ENCODE data around the gene TM9SF4.
"Not testable (repeated sequence)": the region's sequence is repeated elsewhere in the genome, so short reads cannot be mapped to it uniquely, and the experiment has no call there.

The TM9SF4 gene

DNA sequence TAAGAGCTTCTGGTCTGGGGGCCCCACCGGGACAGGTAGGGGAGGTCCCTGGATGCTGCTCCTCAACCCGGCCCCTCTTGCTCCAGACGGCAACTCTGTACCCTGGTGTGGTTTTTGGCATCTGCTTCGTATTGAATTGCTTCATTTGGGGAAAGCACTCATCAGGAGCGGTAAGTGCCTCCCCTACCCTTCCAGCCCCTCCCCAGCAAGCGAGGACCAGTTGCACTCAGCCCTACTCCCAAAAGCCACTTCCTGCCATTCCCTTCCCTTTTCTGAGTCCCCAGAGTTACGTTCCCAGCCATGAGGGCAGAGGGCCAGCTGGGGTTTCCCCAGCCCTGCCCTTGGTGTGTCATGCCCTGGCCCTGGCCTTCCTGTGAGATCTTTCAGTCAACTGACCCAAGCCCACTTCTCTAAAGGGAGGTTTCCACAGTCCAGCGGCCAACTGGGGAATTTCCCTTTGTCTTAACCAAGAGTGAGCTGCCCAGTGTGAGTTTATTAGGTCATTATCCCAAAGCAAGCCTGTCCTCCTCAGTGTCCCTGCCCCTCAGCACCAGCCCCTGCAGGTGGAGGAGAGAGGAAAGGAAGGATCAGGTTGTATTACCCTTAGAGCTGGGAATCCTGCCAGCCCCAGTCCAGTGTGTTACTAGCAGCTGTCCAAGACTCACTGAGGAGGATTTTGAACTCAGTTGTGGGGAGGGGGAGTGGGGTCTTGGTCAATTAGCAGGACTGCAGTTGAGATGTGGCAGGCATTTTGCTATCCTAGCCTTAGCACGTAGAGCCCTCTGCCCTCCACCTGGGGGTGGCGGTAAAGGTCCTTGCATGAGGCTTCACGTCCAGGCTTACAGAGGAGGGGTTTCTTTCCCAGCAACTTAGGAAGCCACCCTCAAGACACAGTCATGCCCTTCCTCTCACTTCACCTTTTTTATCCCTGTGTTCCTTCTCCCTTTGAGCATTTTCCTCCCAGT is 45.8 kb downstream of the TM9SF4 start:
- peak; percentile 92 for DNase-seq (ENCODE audit: low read depth)

DNA sequence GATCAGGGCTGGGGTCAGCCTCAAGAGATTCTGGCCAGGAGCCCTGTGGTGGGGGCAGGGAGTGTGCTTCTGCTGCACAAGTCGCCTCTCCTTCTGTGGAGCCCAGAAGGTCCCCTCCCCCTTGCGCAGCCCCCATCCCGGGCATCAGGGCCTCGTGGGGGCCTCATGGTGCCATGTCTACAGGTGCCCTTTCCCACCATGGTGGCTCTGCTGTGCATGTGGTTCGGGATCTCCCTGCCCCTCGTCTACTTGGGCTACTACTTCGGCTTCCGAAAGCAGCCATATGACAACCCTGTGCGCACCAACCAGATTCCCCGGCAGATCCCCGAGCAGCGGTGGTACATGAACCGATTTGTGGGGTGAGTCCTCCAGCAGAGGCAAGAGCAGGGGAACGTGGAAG is 48.1 kb downstream of the TM9SF4 start:
- DNase-seq (ENCODE audit: low read depth), result no peak

DNA sequence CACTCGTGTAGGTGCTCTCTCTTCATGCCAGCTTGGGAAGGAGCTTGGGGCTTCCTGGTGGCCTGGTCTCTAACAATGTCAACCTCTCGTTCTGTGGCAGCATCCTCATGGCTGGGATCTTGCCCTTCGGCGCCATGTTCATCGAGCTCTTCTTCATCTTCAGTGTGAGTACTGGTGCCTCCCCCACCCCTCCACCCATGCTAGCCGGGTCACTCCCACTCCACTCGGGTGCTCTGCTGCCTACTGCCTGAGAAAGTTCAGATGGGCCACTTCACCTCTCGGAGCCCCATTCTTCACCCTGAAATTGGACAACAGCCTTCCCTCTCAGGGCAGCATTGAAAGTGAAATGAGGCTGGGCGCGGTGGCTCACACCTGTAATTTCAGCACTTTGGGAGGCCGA is 48.8 kb downstream of the TM9SF4 start:
- no peak for DNase-seq (ENCODE audit: low read depth)

DNA sequence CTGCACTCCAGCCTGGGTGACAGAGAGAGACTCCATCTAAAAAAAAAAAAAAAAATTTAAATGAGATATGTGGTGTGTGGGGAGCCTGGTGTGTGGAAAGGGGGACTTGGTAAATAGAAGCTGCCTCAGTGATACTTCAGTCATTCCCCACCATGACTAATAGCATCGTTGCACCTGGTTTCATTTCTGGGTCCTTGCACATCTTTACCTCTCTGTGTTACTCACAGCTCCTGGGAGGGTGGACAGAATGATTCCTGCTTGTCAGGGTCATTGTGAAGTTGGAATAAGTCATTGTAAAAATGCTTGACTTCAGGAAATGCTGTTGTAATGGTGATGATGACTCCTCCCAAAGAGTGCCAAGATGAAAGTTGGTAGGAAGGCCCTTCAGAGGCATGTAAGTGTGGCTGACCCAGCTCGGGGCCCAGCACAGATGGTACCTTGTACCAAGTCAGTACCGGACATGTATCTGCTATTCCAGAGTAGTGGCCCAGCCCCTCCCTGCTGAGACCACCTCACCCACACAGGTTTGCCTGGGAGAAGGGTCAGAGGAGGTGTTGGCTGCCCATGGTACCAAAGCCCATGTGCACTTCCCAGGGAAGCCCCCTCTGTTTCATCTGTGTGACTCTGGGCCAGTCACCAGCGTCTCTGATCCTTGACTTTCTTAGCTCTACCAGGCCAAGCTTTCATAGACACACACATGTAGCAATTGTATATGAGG is 49.6 kb downstream of the TM9SF4 start:
- DNase-seq (ENCODE audit: low read depth), result no peak

DNA sequence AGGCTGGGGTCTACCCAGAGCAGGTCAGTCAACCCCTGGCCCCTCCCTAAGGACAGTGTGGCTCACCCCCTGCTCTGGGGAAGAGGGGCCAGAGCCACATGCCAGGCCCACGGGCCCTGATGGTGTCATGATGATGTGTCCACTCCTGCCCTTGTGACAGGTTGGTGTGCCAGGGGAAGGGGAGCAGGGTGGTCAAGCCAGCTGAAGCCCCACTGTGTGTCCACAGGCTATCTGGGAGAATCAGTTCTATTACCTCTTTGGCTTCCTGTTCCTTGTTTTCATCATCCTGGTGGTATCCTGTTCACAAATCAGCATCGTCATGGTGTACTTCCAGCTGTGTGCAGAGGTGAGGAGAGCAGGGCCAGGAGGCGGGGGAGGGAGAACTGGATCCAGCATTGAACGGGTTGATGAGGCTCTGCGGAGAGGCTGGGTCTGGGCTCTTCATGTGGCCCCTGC is 50.3 kb downstream of the TM9SF4 start:
- no peak for DNase-seq (ENCODE audit: low read depth)

DNA sequence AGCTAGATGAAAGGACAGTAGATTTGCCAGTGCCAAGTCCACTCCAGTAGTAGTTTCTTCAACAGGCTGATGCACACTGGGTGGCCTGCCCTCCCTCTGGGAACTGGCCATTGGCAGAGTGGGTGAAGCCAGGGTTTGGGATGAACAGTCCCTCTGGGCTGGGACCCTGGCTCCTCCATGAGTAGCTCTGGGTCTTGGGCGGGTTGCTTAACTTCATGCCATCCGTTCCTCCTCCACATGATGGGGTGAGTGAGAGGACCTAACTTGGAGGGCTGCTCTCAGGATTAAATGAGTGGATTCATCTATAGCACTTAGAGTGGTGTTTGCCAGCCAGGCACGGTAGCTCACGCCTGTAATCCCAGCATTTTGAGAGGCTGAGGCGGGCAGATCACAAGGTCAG is 50.8 kb downstream of the TM9SF4 start:
- no peak for DNase-seq (ENCODE audit: low read depth)

DNA sequence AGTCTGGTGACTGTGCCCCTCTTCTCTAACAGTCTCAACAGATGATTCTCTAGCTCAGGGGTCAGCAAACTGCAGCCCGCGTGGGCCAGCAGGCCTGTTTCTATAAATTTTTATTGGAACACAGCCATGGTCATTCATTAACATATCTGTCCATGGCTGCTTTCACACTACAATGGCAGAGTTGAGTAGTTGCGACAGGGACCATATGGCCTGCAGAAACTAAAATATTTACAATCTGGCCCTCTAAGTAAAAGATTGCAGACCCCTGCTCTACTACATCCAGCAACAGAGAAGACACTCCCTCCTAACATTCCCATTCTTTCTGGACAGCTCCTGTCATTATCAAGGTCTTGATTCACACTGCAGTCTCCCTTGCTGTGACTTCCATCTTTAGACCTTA is 52.8 kb downstream of the TM9SF4 start:
- no peak for DNase-seq (ENCODE audit: low read depth)

DNA sequence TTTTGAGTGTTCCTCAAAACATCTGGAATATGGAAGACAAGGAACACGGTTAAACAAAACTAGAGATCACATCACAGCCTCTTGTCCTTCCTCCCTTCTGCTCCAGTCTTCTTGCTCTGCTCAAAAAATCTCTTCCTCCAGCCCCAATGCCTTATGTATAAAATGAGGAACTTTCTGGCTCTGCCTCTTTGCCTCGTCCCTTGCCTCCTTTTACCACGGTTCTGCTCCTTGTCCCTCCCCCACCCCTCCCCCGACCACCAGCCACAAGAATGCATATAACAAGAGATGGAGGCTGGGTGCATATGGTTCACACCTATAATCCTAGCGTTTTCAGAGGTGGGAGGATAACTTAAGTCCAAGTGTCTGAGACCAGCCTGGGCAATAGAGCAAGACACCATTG is 54.4 kb downstream of the TM9SF4 start:
- no peak for DNase-seq (ENCODE audit: low read depth)

DNA sequence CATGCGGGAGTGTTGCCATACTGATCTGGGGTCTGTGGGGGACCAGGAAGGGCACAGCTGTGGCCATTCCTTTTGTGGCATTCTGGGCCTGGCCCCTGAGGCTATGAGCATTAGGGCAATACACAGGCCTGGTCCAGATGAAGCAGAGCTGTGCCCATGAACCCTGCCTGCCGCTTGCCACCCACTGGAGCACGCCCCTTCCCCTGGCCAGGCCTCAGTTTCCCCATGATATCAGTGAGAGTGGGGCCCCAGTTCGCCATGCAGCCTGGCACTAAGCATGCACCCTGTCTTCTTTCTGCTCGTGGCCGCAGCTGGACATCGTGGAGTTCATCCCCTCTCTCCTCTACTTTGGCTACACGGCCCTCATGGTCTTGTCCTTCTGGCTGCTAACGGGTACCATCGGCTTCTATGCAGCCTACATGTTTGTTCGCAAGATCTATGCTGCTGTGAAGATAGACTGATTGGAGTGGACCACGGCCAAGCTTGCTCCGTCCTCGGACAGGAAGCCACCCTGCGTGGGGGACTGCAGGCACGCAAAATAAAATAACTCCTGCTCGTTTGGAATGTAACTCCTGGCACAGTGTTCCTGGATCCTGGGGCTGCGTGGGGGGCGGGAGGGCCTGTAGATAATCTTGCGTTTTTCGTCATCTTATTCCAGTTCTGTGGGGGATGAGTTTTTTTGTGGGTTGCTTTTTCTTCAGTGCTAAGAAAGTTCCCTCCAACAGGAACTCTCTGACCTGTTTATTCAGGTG is 55.6 kb downstream of the TM9SF4 start:
- no peak for DNase-seq (ENCODE audit: low read depth)

DNA sequence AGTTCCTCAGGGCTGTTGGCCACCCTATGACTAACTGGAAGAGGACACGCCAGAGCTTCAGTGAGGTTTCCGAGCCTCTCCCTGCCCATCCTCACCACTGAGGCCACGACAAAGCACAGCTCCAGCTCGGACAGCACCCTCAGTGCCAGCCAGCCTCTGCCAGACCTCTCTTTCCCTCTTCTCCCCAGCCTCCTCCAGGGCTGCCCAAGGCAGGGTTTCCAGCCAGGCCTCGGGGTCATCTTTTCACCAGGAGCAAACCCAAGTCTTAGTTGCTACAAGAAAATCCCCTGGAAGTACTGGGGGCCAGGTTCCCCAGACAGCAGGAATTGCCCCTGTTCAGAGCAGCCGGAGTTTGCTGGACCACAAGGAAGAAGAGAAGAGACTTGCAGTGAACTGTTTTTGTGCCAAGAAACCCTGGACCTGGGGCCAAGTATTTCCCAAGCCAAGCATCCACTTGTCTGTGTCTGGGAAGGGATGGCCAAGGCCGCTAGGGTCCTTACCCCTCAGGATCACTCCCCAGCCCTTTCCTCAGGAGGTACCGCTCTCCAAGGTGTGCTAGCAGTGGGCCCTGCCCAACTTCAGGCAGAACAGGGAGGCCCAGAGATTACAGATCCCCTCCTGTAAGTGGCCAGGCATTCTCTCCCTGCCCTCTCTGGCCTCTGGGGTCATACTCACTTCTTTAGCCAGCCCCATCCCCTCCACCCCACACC is 56.5 kb downstream of the TM9SF4 start:
- no peak for DNase-seq (ENCODE audit: low read depth)

DNA sequence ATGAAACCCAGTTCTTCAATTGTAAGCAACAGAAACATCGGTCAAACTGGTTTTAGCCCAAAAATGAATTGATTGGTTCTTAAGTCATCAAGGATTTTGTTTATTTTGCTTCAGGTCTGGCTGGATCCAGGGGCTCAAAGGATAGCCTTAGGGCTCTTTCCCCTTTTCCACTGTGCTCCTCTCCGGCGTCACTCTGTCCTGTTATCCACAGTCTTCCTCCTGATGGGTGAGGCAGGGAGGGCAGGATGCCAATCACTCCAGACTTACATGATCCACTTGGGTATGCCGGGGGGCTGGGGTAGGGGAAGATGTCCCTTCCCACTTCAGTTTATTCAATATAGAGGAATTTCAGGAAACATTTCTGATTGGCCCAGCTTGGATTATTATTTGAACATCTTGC is 58.0 kb downstream of the TM9SF4 start:
- no peak for DNase-seq (ENCODE audit: low read depth)

DNA sequence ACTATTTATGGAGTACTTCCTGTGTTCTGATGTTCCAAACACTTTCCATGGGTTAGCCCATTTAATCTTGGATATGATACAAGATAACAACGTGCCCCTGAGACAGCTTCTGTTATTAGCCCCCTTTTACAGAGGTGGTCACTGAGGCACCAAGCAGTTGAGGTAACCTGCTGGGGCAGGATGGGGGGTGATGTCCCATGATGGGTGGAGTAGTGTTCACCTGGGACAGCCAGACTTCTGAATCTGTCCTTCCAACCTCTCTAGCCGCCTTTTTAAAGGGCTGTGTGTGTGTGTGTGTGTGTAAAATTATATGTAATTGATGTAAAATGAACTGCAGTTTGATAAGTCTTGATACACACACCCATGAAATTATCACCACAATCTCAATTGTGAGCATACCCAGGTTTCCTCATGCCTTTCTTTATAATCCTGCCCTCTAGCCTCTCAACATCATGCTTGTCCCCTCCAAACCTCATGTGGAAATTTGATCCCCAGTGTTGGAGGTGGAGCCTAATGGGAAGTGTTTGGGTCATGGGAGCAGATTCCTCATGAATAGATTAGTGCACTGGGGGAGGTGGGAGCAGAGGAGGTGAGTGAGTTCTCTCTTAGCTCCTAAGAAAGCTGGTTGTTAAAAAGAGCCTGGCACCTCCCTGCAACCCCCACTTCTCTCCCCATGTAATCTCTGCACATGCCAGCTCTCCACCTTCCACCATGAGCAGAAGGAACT is 58.8 kb downstream of the TM9SF4 start:
- peak; percentile 21 for DNase-seq (ENCODE audit: low read depth)

DNA sequence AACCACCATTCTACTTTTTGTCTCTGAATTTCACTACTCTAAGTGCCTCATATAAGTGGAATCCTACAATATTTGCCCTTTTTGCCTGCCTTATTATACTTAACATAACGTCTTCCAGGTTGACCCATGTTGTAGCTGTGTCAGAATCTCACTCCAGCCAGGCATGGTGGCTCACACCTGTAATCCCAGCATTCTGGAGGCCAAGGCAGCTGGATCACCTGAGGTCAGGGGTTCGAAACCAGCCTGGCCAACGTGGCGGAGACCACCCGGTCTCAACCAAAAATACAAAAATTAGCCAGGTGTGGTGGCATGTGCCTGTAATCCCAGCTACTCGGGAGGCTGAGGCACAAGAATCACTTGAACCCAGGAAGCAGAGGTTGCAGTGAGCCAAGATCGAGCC is 68.2 kb downstream of the TM9SF4 start:
- DNase-seq (ENCODE audit: low read depth), result not testable (repeated sequence)

DNA sequence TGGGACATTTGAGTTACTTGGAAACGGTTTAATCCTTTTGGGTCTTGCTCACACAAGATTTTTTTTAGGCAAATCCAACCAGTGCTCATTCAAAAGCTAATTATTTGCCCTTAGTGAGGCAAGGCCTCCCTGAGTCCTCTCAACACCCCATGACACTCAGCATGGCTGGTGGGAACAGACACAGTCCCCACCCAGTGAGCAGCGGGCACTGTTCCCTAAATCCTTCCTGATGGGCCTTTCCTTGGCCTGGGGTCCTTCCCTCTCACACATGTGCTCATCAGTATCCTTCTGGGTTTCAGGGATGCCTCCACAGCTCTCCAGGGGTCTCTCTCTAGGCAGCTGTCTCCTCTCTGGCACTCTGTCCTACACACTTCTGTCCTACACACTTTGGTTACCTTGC is 70.0 kb downstream of the TM9SF4 start:
- DNase-seq (ENCODE audit: low read depth), result no peak

DNA sequence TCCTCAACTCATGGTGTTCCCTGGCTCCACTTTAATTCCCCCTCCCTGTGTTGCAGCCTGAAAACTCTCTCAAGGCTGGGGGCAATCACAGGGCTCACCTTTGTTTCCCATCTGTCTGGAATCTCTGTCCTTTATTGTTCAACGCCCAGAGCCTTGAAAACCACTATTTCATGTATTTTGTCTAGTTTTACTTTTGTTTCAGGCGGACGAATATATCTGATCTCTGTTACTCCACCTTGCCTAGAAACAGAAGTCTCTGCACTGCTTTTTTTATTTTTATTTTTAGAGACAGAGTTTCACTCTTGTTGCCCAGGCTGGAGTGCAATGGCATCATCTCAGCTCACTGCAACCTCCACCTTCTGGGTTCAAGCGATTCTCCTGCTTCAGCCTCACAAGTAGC is 70.4 kb downstream of the TM9SF4 start:
- no peak for DNase-seq (ENCODE audit: low read depth)

DNA sequence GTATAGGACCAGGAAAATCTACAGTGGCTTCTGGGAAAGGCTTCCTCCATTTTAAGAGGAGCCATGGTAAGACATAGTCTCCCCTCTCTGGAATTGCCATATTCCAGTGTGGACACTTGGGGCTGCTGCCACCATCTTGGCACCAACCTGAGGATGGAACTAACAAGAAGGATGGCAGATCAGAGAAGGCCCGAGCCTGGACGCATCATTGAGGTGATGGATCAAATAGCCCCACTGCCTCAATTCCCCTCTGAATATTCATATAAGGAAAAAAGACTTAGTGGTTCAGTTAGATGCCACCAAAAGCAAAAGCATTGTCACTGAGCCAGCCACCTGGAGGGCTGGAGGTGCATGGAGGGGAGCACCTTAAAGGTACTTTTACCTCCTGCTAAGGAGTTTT is 72.1 kb downstream of the TM9SF4 start:
- no peak for DNase-seq (ENCODE audit: low read depth)

DNA sequence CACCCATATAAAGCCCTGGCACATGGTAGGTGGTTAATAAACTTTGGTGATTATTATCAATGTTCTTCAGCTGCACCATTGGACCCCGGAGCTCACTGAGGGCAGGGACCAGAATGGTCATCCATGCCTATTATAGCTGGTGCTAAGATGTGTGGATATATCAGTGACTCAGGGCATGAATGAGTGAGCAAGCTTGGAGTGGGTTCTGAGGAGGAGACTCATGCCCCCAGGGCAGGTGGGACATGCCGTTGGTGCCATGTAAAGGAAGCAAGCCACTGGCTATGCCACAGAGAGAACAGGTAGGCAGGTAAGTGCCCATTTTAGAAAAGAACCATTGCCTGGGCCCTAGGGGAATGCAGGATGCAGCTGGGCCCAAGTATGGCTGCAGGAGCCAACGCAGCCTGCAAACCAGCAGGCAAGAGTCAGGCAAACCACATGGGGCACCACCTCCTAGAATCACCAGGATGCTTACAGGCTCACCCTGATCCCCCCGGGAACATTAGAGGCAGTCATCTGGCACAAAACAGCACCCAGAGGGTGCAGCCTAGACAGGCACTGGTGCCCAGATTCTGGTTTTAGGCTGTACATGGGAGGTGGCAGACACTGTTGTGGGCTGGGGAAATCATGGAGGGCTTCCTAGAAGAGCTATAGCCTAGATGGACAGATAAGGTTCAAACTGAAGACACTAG is 74.6 kb downstream of the TM9SF4 start:
- no peak for DNase-seq (ENCODE audit: low read depth)

DNA sequence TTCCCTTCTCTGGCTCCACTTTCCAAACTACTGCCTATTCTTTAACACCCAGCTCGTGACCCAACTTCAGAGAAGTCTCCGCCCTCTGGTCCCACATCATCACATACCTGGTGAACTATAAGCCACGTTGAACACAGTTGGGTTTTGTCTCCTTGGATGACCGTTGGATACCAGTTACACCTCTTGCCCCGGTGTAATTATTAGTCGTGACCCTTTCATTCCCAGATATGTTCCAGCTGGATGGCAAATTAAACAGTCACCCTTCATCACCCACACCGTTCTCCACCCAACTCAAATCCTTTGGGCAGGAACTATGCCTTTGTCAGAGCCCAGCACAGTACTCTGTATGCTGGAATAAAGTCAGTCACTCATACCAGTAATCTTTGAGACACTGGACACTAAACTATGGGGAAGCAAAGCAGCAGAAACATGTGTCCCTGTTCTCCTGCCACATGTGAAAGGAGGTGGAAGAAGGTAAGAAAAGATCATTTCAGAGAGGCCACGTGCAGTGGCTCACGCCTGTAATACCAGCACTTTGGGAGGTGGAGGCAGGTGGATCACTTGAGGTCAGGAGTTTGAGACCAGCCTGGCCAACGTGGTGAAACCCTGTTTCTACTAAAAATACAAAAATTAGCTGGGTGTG is 75.6 kb downstream of the TM9SF4 start:
- DNase-seq (ENCODE audit: low read depth), result no peak

DNA sequence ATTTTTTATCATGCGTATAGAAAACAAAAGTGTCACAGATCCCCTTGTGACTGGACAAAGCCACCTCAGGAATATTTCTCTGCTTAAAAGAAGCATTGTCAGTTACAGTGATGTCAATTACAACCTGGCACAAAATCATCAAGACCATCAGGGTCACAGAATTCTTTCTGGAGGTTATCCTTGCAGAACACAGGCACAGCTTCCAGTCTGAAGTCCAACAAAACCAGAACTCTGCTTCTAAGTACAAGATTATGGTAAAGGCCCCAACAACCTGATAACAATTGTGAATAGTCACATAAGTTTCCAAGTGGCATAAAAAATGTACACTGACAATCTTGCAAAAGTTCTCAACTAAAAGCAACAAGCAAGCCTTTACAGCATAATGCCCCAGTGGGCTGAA is 77.0 kb downstream of the TM9SF4 start:
- no peak for DNase-seq (ENCODE audit: low read depth)

Measured in stromal cell of bone marrow (primary cell).